Body of pancreas (tissue), 4 donors: ENCODE data around the gene HIBADH.

Experiments used
- POLR2A ChIP-seq, 3 donors: fragments of 450-650 bp; IDR thresholded peaks; one replicate each; pipeline ENCODE4 v1.6.1; 2016; ENCODE audit warnings: antibody characterized with exemption in 3 of 3, mild to moderate bottlenecking in 2 of 3
- TF ChIP-seq, protein P1 (sequence below), 7 experiments: fragments of 450-650 bp in 4 of 7; fragments of 200-600 bp in 3 of 7; sonication (generic) in 3 of 7; IDR thresholded peaks; one replicate each; pipeline ENCODE4 v1.5.1; 2016 to 2019; ENCODE audit warnings: antibody characterized with exemption in 7 of 7

DNA sequence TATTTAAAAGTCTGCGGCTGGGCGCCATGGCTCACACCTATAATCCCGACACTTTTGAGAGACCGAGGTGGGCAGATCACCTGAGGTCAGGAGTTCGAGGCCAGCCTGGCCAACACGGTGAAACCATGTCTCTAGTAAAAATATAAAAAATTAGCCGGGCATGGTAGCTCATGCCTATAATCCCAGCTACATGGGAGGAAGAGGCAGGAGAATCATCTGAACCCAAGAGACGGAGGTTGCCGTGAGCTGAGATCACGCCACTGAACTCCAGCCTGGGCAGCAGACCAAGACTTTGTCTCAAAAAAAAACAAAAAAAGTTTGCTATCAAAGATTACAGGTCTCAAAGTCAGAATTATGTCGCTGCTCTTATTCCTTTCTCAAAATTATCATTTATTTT is 55.5 kb downstream of the HIBADH start:
- TF ChIP-seq, protein P1, sequence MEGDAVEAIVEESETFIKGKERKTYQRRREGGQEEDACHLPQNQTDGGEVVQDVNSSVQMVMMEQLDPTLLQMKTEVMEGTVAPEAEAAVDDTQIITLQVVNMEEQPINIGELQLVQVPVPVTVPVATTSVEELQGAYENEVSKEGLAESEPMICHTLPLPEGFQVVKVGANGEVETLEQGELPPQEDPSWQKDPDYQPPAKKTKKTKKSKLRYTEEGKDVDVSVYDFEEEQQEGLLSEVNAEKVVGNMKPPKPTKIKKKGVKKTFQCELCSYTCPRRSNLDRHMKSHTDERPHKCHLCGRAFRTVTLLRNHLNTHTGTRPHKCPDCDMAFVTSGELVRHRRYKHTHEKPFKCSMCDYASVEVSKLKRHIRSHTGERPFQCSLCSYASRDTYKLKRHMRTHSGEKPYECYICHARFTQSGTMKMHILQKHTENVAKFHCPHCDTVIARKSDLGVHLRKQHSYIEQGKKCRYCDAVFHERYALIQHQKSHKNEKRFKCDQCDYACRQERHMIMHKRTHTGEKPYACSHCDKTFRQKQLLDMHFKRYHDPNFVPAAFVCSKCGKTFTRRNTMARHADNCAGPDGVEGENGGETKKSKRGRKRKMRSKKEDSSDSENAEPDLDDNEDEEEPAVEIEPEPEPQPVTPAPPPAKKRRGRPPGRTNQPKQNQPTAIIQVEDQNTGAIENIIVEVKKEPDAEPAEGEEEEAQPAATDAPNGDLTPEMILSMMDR (IDR thresholded peaks at IDR 0.05), result no peak
- no peak for TF ChIP-seq POLR2A (IDR thresholded peaks at IDR 0.05)
